ENCODE measurements around the gene BAZ2B. TPM values are rescaled to one million over a fixed set of nuclear protein-coding genes. Genes with fewer than 3 reads are reported as not detected.

The BAZ2B gene
- total RNA-seq, 2 experiments from 2014 or later: 7.4 to 8.5 TPM

DNA sequence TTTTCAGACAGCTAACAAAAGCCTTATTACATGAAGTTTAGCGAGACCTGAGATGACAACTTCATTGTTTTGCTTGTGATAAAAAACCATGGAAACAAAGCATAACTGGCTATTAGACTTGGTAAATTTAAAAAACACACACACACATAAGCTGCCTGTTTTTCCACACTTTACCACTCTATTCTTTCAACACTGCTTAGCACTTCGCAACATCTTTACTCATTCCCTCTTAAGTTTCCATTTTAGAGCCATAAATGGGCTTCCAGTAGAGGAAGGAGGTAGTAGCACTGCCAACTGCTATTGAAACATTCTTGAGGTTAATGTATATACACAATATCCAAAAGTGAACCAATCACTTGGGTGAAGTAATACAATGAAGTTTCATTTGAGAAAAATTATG, 54.1 kb downstream of the BAZ2B start:
- H3K4me1 Mint-ChIP-seq (ENCODE audit: low read depth): no peaks in the 10 kb centered on the region
- H3K27me3 Mint-ChIP-seq (ENCODE audit: low read depth): no peaks in the 10 kb centered on the region
- H3K27ac Mint-ChIP-seq: no peak overlapping the region
- no peak overlapping the region for H3K4me3 Mint-ChIP-seq
- H3K36me3 Mint-ChIP-seq (ENCODE audit: low read depth): no peaks in the 10 kb centered on the region
- ChIA-PET POLR2A (no interaction called here), CTCF (no interaction called here)
- H3K9me3 Mint-ChIP-seq (ENCODE audit: insufficient read depth): no peaks in the 10 kb centered on the region
- ATAC-seq (no peak), DNase-seq (no peak)

DNA sequence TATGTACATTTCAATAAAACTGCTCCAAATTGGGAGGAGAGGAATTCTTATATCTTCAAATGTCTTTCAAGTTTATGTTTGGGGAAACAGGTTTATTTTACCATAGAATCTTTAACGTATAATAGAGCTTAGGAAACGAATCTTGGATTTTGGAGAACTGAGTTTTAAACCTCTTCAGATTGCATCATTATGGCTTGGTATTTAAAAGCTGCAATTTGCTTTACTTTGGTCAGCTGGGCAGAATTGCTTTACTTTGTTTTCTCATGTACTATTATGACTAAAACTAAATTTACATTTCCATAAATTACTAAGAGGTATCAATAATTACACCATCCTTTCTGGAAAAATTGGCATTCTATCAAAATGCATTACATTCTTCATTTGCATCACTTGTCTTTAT, 54.6 kb downstream of the BAZ2B start:
- DNase-seq (no peak), ATAC-seq (no peak)
- Mint-ChIP-seq H3K36me3 (ENCODE audit: low read depth) (no peaks in the 10 kb centered on the region), H3K27me3 (ENCODE audit: low read depth) (no peaks in the 10 kb centered on the region), H3K9me3 (ENCODE audit: insufficient read depth) (no peaks in the 10 kb centered on the region), H3K4me1 (ENCODE audit: low read depth) (no peaks in the 10 kb centered on the region), H3K4me3 (no peak overlapping the region), H3K27ac (no peak overlapping the region)
- POLR2A ChIA-PET: no interaction called here
- CTCF ChIA-PET: interaction anchor here (1.1 kb wide), 1 partner anchor 13 kb away, joined by 3 read pairs; no protein-coding TSS in a partner anchor

DNA sequence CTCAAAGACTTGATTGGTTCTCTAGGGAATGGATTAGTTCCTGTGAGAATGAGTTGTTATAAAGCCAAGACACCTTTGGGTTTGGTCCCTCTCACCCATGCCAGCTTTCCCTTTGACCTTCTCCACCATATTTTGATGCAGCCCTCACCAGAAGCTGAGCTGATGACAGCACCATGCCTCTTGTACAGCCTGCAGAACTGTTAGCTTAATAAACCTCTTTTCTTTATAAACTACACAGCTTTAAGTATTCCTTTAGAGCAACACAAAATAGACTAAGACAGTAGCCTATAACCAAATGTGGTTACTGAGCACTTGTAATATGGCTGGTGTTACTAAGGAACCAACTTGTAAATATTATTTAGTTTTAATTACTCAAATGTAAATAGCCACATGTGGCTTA, 55.1 kb downstream of the BAZ2B start:
- Mint-ChIP-seq H3K4me1 (ENCODE audit: low read depth) (no peaks in the 10 kb centered on the region), H3K4me3 (no peak overlapping the region), H3K36me3 (ENCODE audit: low read depth) (no peaks in the 10 kb centered on the region), H3K27ac (no peak overlapping the region), H3K27me3 (ENCODE audit: low read depth) (no peaks in the 10 kb centered on the region), H3K9me3 (ENCODE audit: insufficient read depth) (no peaks in the 10 kb centered on the region)
- CTCF ChIA-PET: interaction anchor here (1.1 kb wide), 1 partner anchor 12 kb away, joined by 3 read pairs; no protein-coding TSS in a partner anchor
- POLR2A ChIA-PET: no interaction called here
- no peak for DNase-seq
- no peak for ATAC-seq

DNA sequence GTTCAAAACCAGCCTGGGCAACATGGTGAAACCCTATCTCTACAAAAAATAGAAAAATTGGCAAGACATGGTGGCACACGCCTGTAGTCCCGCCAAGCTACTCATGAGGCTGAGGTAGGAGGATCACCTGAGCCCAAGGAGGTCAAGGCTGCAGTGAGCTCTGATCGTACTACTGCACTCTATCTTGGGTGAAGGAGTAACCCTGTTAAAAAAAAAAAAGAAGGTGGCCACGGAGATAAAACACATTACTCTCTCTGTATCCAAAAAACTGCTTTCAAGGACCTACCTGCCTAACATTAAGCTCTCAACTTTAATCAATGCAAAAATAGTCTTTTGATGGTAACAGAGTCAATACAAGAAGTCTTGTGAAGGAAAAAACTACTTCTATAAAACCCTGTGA, 57.3 kb downstream of the BAZ2B start:
- H3K4me3 Mint-ChIP-seq: no peak overlapping the region
- H3K9me3 Mint-ChIP-seq (ENCODE audit: insufficient read depth): no peaks in the 10 kb centered on the region
- ATAC-seq (no peak), DNase-seq (no peak)
- no peaks in the 10 kb centered on the region for H3K36me3 Mint-ChIP-seq (ENCODE audit: low read depth)
- H3K27me3 Mint-ChIP-seq (ENCODE audit: low read depth): no peaks in the 10 kb centered on the region
- H3K4me1 Mint-ChIP-seq (ENCODE audit: low read depth): no peaks in the 10 kb centered on the region
- H3K27ac Mint-ChIP-seq: no peak overlapping the region
- ChIA-PET POLR2A (no interaction called here), CTCF (no interaction called here)

DNA sequence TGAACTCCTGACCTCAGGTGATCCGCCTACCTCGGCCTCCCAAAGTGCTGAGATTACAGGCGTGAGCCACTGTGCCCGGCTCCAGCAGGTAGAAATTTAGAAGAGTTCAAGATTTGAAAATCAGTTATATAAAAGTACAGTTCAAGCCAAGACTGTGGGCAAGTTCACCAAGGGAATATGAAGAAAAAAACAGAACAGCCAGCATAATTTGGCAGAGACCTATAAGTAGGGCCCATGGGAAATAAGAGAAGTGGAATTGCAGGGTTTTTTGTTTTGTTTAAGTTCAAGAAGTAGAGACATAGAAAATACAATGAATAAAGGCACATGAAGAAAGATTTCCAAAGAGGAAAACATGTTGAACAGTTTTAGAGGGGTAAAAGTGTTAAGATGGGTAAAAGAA, 57.9 kb downstream of the BAZ2B start:
- ATAC-seq: no peak
- no peaks in the 10 kb centered on the region for H3K4me1 Mint-ChIP-seq (ENCODE audit: low read depth)
- no peaks in the 10 kb centered on the region for H3K27me3 Mint-ChIP-seq (ENCODE audit: low read depth)
- H3K4me3 Mint-ChIP-seq: no peak overlapping the region
- no peak overlapping the region for H3K27ac Mint-ChIP-seq
- ChIA-PET CTCF (no interaction called here), POLR2A (no interaction called here)
- DNase-seq: no peak
- no peaks in the 10 kb centered on the region for H3K36me3 Mint-ChIP-seq (ENCODE audit: low read depth)
- H3K9me3 Mint-ChIP-seq (ENCODE audit: insufficient read depth): no peaks in the 10 kb centered on the region

DNA sequence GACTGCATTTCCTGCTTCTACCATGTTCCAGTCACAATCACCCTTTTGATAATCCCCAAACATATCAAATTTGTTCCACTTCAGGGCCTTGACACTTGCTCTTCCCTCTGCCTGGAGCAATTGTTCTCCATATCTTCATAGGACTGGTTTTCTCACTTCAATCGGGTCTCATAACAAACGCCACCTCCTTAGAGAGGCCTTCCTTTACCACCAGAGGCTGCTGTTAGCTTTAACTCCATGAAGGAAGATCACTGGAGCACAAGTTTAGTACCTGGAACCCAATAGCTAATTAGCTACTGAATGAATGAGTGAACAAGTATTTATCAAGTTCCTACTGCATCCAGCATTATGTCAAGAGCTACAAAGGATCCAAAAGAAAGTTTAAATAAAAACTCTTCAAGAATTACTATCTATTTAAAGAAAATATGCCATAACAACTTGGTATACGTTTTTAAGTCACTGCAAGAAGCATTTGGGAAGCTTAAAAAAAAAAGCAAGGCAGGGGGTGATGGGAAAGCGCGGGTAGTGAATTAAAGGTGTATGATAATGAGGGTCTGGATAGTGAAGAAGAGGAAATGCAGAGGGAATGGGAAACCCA, 58.8 kb downstream of the BAZ2B start:
- H3K36me3 Mint-ChIP-seq (ENCODE audit: low read depth): no peaks in the 10 kb centered on the region
- no peak for ATAC-seq
- H3K9me3 Mint-ChIP-seq (ENCODE audit: insufficient read depth): no peaks in the 10 kb centered on the region
- ChIA-PET POLR2A (no interaction called here), CTCF (no interaction called here)
- H3K27ac Mint-ChIP-seq: no peak overlapping the region
- DNase-seq: no peak
- no peak overlapping the region for H3K4me3 Mint-ChIP-seq
- H3K4me1 Mint-ChIP-seq (ENCODE audit: low read depth): no peaks in the 10 kb centered on the region
- no peaks in the 10 kb centered on the region for H3K27me3 Mint-ChIP-seq (ENCODE audit: low read depth)

DNA sequence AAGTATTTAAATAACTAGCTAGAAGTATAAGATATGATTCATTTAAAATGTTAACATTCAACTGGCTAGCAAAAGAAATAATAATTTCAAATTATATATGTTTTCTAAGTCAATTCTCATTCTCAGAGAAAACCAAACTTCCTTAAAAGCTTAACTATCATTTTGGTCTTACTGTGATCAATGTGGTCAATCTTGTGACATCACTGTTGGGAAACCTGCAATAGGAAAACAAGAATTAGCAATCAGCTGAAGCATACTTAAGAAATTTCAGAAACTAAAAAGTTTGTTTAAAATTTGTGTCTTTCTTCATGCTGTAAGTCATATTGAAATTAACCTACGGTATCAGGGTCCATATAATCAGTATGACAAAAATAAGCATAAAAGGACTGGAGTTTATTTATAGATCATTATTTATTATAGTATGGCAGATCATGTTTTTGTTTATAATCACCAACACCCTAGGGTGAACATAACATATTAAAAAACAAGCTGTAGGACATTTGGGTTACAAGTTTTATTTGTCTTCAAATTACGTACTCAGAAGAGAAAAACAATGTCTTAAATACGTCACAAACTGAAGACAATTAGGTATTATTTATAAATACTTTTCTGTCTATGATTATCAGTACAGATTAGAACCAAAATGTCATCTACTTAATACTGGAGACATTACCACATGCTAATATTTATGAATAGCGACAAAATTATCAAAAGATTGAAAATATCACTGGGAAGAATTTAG, 60.5 kb downstream of the BAZ2B start:
- Mint-ChIP-seq H3K27me3 (ENCODE audit: low read depth) (no peaks in the 10 kb centered on the region), H3K27ac (no peak overlapping the region), H3K9me3 (ENCODE audit: insufficient read depth) (no peaks in the 10 kb centered on the region), H3K36me3 (ENCODE audit: low read depth) (no peaks in the 10 kb centered on the region), H3K4me3 (no peak overlapping the region), H3K4me1 (ENCODE audit: low read depth) (no peaks in the 10 kb centered on the region)
- no peak for ATAC-seq
- no peak for DNase-seq
- CTCF ChIA-PET: no interaction called here
- POLR2A ChIA-PET: no interaction called here

DNA sequence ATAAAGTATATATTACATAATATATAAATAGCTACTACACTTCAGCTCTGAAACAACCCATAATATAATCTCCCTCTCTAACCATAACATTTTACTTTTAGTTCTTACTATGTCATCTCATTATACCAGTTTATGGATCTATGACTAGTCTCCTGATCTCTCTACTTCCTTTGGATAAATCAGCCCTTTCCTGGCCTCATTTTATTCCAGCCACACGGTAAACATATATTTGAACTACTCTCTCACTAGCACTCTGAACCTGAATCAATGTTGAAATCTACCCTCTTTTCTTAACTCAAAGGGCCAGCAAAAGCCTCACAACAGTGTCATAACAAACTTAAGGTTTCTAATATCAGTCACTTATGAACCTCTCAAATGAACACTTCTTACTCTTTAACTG, 62.6 kb downstream of the BAZ2B start:
- POLR2A ChIA-PET: no interaction called here
- Mint-ChIP-seq H3K4me1 (ENCODE audit: low read depth) (no peaks in the 10 kb centered on the region), H3K9me3 (ENCODE audit: insufficient read depth) (no peaks in the 10 kb centered on the region), H3K36me3 (ENCODE audit: low read depth) (no peaks in the 10 kb centered on the region), H3K4me3 (no peak overlapping the region), H3K27me3 (ENCODE audit: low read depth) (no peaks in the 10 kb centered on the region), H3K27ac (no peak overlapping the region)
- no peak for DNase-seq
- ATAC-seq: no peak
- CTCF ChIA-PET: no interaction called here

DNA sequence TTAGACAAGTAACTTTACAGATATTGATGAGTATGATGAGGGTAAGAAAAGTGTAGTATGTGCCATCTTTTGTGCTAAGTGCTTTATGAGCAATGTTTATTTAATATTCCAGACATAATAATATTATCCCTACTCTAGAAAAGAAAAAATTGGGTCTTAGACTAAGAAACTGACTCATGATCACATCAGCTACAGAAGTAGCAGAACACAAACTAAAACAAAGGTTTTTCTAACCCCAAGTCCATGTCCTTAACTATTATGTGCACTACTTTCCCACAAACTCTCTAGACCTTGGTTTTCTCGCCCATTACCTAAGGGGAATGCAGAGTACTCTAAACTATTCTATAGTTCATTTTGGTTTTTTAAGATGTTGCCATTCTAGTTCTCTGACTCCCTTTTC, 64.5 kb downstream of the BAZ2B start:
- Mint-ChIP-seq H3K4me1 (ENCODE audit: low read depth) (no peaks in the 10 kb centered on the region), H3K9me3 (ENCODE audit: insufficient read depth) (no peaks in the 10 kb centered on the region), H3K27ac (no peak overlapping the region), H3K36me3 (ENCODE audit: low read depth) (no peaks in the 10 kb centered on the region), H3K4me3 (no peak overlapping the region), H3K27me3 (ENCODE audit: low read depth) (no peaks in the 10 kb centered on the region)
- ATAC-seq (no peak), DNase-seq (no peak)
- ChIA-PET CTCF (no interaction called here), POLR2A (no interaction called here)

DNA sequence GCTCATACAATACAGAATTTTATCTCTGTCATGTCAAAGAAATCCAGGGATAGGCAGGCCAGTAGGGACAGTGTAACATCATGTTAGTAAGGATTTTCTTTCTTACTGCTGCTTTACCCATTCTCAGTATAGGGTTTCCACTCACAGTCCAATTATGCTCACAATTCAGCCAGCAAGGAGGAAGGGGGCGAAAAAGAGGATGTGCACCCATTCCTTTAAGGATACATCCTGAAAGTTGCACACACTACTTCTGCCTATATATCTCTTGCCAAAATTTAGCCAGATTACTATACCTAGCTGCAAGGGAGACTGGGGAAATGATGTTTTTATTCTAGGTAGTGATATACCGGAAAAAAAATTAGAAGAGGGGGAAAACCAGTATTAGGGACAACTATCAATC, 66.1 kb downstream of the BAZ2B start:
- H3K27me3 Mint-ChIP-seq (ENCODE audit: low read depth): no peaks in the 10 kb centered on the region
- DNase-seq (no peak), ATAC-seq (no peak)
- CTCF ChIA-PET: no interaction called here
- no peak overlapping the region for H3K4me3 Mint-ChIP-seq
- H3K4me1 Mint-ChIP-seq (ENCODE audit: low read depth): no peaks in the 10 kb centered on the region
- H3K36me3 Mint-ChIP-seq (ENCODE audit: low read depth): no peaks in the 10 kb centered on the region
- no peaks in the 10 kb centered on the region for H3K9me3 Mint-ChIP-seq (ENCODE audit: insufficient read depth)
- POLR2A ChIA-PET: no interaction called here
- no peak overlapping the region for H3K27ac Mint-ChIP-seq

DNA sequence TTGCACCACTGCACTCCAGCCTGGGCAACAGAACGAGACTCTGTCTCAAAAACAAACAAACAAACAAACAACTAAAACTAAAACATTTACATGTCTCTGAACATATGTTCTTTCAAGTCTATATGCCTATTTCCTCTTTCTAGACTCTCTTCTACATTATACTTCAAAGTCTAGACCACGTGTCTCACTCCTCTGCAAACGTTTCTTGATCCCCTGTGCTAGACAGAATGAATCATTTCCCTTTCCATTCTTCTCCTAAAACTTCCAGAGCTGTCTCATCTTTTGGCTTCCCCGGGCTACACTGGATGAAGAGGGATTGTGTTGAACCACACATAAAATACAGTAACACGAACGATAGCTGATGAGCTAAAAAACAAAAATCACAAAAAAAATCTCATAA, 67.1 kb downstream of the BAZ2B start:
- CTCF ChIA-PET: interaction anchor here (1.4 kb wide), 1 partner anchor 12 kb away, joined by 3 read pairs; no protein-coding TSS in a partner anchor
- no peak overlapping the region for H3K4me3 Mint-ChIP-seq
- no peaks in the 10 kb centered on the region for H3K9me3 Mint-ChIP-seq (ENCODE audit: insufficient read depth)
- no peaks in the 10 kb centered on the region for H3K36me3 Mint-ChIP-seq (ENCODE audit: low read depth)
- DNase-seq (no peak), ATAC-seq (no peak)
- H3K27me3 Mint-ChIP-seq (ENCODE audit: low read depth): no peaks in the 10 kb centered on the region
- no peak overlapping the region for H3K27ac Mint-ChIP-seq
- POLR2A ChIA-PET: no interaction called here
- no peaks in the 10 kb centered on the region for H3K4me1 Mint-ChIP-seq (ENCODE audit: low read depth)

DNA sequence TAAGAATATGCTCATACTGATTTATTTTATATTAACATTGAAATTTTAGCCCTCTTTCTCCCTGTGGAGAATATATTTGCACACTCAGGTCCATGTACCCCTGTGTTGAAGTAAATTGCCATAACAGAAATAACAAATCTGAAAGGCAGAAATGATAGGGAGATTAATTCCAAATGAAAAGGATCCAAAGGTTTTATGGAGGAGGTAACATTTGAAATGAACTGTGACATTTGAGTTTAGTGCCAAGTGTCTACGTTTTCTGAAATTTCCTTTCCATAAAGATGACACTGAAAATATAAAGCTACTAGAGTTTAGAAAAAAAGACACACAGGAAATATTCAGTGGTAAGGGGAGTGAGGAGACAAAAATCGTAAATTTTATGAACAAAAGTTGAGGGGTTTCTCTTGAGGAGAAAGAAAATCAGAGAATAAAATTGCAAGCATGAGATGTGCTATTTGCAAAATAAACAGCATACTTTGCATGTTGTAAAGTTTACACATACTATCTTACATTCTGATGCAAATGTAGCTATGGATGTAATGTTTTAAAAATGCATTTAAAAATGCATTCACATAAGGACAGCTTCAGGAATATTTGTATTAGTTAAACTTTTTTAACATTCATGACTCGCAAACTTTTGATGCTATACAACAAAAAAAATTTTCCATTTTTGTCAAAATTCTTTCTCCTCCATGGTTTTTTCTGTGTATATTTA, 69.5 kb downstream of the BAZ2B start:
- DNase-seq (no peak), ATAC-seq (no peak)
- no peak overlapping the region for H3K27ac Mint-ChIP-seq
- H3K36me3 Mint-ChIP-seq (ENCODE audit: low read depth): no peaks in the 10 kb centered on the region
- peaks cover 3% of the 10 kb centered on the region for H3K9me3 Mint-ChIP-seq (ENCODE audit: insufficient read depth)
- H3K4me3 Mint-ChIP-seq: no peak overlapping the region
- ChIA-PET POLR2A (no interaction called here), CTCF (no interaction called here)
- no peaks in the 10 kb centered on the region for H3K4me1 Mint-ChIP-seq (ENCODE audit: low read depth)
- no peaks in the 10 kb centered on the region for H3K27me3 Mint-ChIP-seq (ENCODE audit: low read depth)
